Mesendoderm (in vitro differentiated cells): ENCODE results near the gene CLUH.

Experiments
- DNase-seq: peaks from one replicate; pipeline ENCODE4 v3.0.0; 2013
- H2AK5ac ChIP-seq: 2 replicates; pipeline ENCODE4 v1.6.1; 2013; ENCODE audit warnings: low read length, inconsistent platforms
- H2BK120ac ChIP-seq: 2 replicates; pipeline ENCODE4 v1.6.1; 2013; ENCODE audit warnings: low read depth, mild to moderate bottlenecking, low read length, moderate library complexity, mixed read lengths
- H2BK15ac ChIP-seq: replicated peaks from 2 replicates; pipeline ENCODE4 v1.6.1; 2013; ENCODE audit warnings: low read depth, mild to moderate bottlenecking, moderate library complexity
- H2BK5ac ChIP-seq: 2 replicates; pipeline ENCODE4 v1.6.1; 2013; ENCODE audit warnings: low read length, inconsistent platforms
- H3K18ac ChIP-seq: 2 replicates; pipeline ENCODE4 v1.6.1; 2013; ENCODE audit warnings: mild to moderate bottlenecking, low read length, mixed read lengths
- H3K23ac ChIP-seq: one replicate; pipeline ENCODE4 v1.6.1; 2013; ENCODE audit warnings: low read length
- H3K27ac ChIP-seq: 2 replicates; pipeline ENCODE4 v1.5.1; 2013; ENCODE audit warnings: low read depth, mild to moderate bottlenecking, inconsistent platforms, low read length, moderate library complexity
- H3K27me3 ChIP-seq: 2 replicates; pipeline ENCODE4 v1.6.1; 2013; ENCODE audit warnings: low read length, control low read depth, mild to moderate bottlenecking, inconsistent platforms; ENCODE audit not compliant: insufficient read depth, poor library complexity
- H3K36me3 ChIP-seq: 2 replicates; pipeline ENCODE4 v1.6.1; 2013; ENCODE audit warnings: low read length, inconsistent platforms; ENCODE audit not compliant: control insufficient read depth, insufficient read depth
- H3K4ac ChIP-seq: one replicate; pipeline ENCODE4 v1.6.1; 2013; ENCODE audit warnings: low read depth, mild to moderate bottlenecking, low read length, moderate library complexity
- H3K4me1 ChIP-seq: 2 replicates; pipeline ENCODE4 v1.6.1; 2013; ENCODE audit warnings: low read depth, low read length, inconsistent platforms; ENCODE audit not compliant: control insufficient read depth
- H3K4me2 ChIP-seq: 2 replicates; pipeline ENCODE4 v1.6.1; 2013; ENCODE audit warnings: low read length
- H3K4me3 ChIP-seq: 2 replicates; pipeline ENCODE4 v1.5.1; 2013; ENCODE audit warnings: mild to moderate bottlenecking, low read length
- H3K56ac ChIP-seq: one replicate; pipeline ENCODE4 v1.6.1; 2013; ENCODE audit warnings: low read length
- H3K79me1 ChIP-seq: 2 replicates; pipeline ENCODE4 v1.6.1; 2013; ENCODE audit warnings: low read length, inconsistent platforms
- H3K79me2 ChIP-seq: 2 replicates; pipeline ENCODE4 v1.6.1; 2013; ENCODE audit warnings: mild to moderate bottlenecking, low read length; ENCODE audit not compliant: control insufficient read depth, insufficient read depth
- H3K9ac ChIP-seq: 2 replicates; pipeline ENCODE4 v1.6.1; 2013; ENCODE audit warnings: low read length, inconsistent platforms
- H4K5ac ChIP-seq: one replicate; pipeline ENCODE4 v1.6.1; 2013; ENCODE audit warnings: low read length
- H4K8ac ChIP-seq: one replicate; pipeline ENCODE4 v1.6.1; 2013; ENCODE audit warnings: low read depth, mild to moderate bottlenecking, control low read depth, low read length, moderate library complexity
- whole genome bisulfite sequencing: extraction: QIAGEN DNeasy Blood & Tissue Kit; methylation state at CpG from one replicate; pipeline ENCODE4 v1.1.7; 2013; ENCODE audit warnings: low lambda C conversion rate, missing lambda C conversion rate; ENCODE audit not compliant: insufficient coverage; ENCODE audit errors: extremely low coverage; 5-methylcytosine and 5-hydroxymethylcytosine counted together

CLUH gene

DNA sequence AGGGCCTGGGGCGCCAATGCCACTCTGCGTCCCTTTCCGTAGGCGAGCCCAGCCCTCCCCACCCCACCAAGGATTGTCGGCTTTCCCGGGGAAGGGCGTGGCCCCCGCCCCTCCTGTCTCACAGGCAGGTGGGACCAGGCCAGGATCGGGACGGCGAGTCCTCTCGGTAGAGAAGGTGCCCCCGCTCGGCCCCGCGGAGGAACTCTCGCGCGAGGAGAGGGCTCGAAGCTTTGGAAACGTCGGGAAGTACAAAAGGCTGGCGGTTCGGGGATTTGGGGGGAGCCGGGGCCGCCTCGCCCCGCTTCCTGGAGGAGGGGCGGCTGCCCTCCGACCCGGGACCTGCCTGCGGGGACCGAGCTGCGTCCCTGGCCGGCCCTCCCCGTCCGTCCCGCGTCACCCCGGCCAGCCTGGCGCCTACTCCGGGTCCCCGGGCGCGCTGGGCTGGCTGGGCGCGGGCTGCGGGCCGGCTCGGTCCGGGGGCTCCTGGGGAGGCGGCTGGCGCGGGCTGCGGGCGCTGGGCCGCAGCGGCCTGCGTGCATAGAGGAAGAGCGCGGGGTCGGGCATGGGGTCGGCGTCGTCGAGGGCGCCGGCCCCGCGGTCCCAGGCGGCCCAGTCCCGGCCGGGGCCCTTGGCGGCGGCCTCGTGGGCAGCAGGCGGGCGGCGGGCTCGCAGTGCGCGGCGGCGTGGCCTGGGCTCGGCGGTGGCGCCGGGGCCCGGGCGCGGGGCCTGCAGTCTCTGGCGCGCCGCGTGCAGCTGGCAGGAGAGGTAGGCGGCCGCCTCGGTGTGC lies 12.6 kb upstream of the CLUH start:
- Histone ChIP-seq H3K4me2 (peak overlapping the region; percentile 22), H3K4ac (peak overlapping the region; percentile 84), H2BK120ac (peak overlapping the region; percentile 75), H2AK5ac (no peak overlapping the region), H3K18ac (peak overlapping the region; percentile 96), H2BK15ac (no peak overlapping the region), H4K8ac (peak overlapping the region; percentile 59), H3K9ac (peak overlapping the region; percentile 61), H3K4me1 (no peaks in the 10 kb centered on the region), H3K79me2 (no peaks in the 10 kb centered on the region), H3K56ac (peak overlapping the region; percentile 88), H3K27ac (peak overlapping the region; percentile 86), H3K27me3 (no peaks in the 10 kb centered on the region), H3K4me3 (no peak overlapping the region), H3K23ac (no peak overlapping the region), H3K79me1 (no peaks in the 10 kb centered on the region), H2BK5ac (no peak overlapping the region), H3K36me3 (no peaks in the 10 kb centered on the region), H4K5ac (no peak overlapping the region)
- peak; percentile 94 for DNase-seq
- no CpG with 5 or more reads among the region's 98 CpGs for WGBS

- Histone ChIP-seq H4K5ac (no peak overlapping the region), H3K23ac (peak overlapping the region; percentile 66), H3K56ac (peak overlapping the region; percentile 88), H3K4me1 (no peaks in the 10 kb centered on the region), H2BK15ac (no peak overlapping the region), H2BK120ac (peak overlapping the region; percentile 75), H3K79me2 (no peaks in the 10 kb centered on the region), H2BK5ac (no peak overlapping the region), H3K79me1 (no peaks in the 10 kb centered on the region), H3K9ac (peak overlapping the region; percentile 50), H3K27ac (peak overlapping the region; percentile 82), H3K4me2 (peak overlapping the region; percentile 18), H4K8ac (no peak overlapping the region), H3K27me3 (no peaks in the 10 kb centered on the region), H3K4me3 (no peak overlapping the region), H3K36me3 (no peaks in the 10 kb centered on the region), H3K18ac (peak overlapping the region; percentile 96), H2AK5ac (no peak overlapping the region), H3K4ac (peak overlapping the region; percentile 84)
- no CpG with 5 or more reads among the region's 18 CpGs for WGBS
- DNase-seq: peak; percentile 97
These were observed 12.0 kb upstream of the CLUH start for GRCh38 chr17:2723505-2723996.

- H2BK15ac ChIP-seq: no peak overlapping the region
- H2BK5ac ChIP-seq: no peak overlapping the region
- no peaks in the 10 kb centered on the region for H3K36me3 ChIP-seq
- H3K4me2 ChIP-seq: no peak overlapping the region
- no peak overlapping the region for H3K23ac ChIP-seq
- no peaks in the 10 kb centered on the region for H3K79me2 ChIP-seq
- no peak overlapping the region for H2BK120ac ChIP-seq
- H3K4me1 ChIP-seq: no peaks in the 10 kb centered on the region
- no peak overlapping the region for H4K8ac ChIP-seq
- no peak overlapping the region for H3K27ac ChIP-seq
- peak overlapping the region; percentile 5 for H3K56ac ChIP-seq
- DNase-seq: no peak
- H3K4me3 ChIP-seq: no peak overlapping the region
- no CpG with 5 or more reads among the region's 10 CpGs for WGBS
- H4K5ac ChIP-seq: no peak overlapping the region
- H3K27me3 ChIP-seq: no peaks in the 10 kb centered on the region
- H3K18ac ChIP-seq: no peak overlapping the region
- H2AK5ac ChIP-seq: peak overlapping the region; percentile 56
- H3K79me1 ChIP-seq: no peaks in the 10 kb centered on the region
- no peak overlapping the region for H3K9ac ChIP-seq
- no peak overlapping the region for H3K4ac ChIP-seq
These were observed 11.0 kb upstream of the CLUH start for GRCh38 chr17:2722611-2723010.

DNA sequence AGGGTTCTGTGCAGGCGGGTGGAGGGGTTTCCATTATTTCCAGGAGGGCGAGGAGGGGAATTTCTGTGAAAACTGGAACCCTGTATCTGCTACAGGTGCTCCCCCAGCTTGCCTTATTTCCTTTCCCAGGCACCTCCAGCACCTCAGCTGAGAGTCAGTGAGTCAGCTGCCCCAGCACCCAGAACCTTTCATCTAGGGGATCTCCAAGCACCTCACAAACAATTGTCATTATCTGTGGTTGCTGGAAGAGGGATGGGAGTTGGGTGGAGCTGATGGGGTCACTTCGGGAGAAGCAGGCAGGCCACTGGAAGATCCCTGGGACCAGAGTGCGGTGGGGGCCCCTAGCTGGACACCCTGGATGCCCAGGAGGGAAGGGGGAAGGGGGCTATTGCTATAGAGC lies 10.0 kb upstream of the CLUH start:
- no peak overlapping the region for H3K9ac ChIP-seq
- no peak overlapping the region for H3K4me3 ChIP-seq
- no peaks in the 10 kb centered on the region for H3K27me3 ChIP-seq
- no peak overlapping the region for H2BK120ac ChIP-seq
- no peak overlapping the region for H4K8ac ChIP-seq
- H3K27ac ChIP-seq: no peak overlapping the region
- H3K18ac ChIP-seq: no peak overlapping the region
- H3K4me2 ChIP-seq: no peak overlapping the region
- H3K36me3 ChIP-seq: no peaks in the 10 kb centered on the region
- no peak overlapping the region for H3K56ac ChIP-seq
- H3K79me2 ChIP-seq: no peaks in the 10 kb centered on the region
- H3K4ac ChIP-seq: no peak overlapping the region
- no peaks in the 10 kb centered on the region for H3K79me1 ChIP-seq
- peaks cover 2% of the 10 kb centered on the region for H3K4me1 ChIP-seq
- H4K5ac ChIP-seq: no peak overlapping the region
- no peak for DNase-seq
- no peak overlapping the region for H2BK15ac ChIP-seq
- no peak overlapping the region for H3K23ac ChIP-seq
- no CpG with 5 or more reads among the region's 4 CpGs for WGBS
- H2BK5ac ChIP-seq: no peak overlapping the region
- H2AK5ac ChIP-seq: no peak overlapping the region

- Histone ChIP-seq H2BK15ac (no peak overlapping the region), H3K56ac (no peak overlapping the region), H4K5ac (no peak overlapping the region), H4K8ac (no peak overlapping the region), H3K79me1 (no peaks in the 10 kb centered on the region), H3K4me1 (peaks cover 2% of the 10 kb centered on the region), H3K9ac (no peak overlapping the region), H3K18ac (no peak overlapping the region), H2BK5ac (no peak overlapping the region), H3K4me3 (no peak overlapping the region), H2BK120ac (no peak overlapping the region), H3K4me2 (no peak overlapping the region), H3K23ac (no peak overlapping the region), H3K36me3 (no peaks in the 10 kb centered on the region), H3K79me2 (no peaks in the 10 kb centered on the region), H3K27ac (no peak overlapping the region), H3K27me3 (no peaks in the 10 kb centered on the region), H3K4ac (no peak overlapping the region), H2AK5ac (no peak overlapping the region)
- no CpG with 5 or more reads among the region's 4 CpGs for WGBS
- DNase-seq: no peak
These were observed 8.3 kb upstream of the CLUH start for GRCh38 chr17:2719861-2720260.
